ENCODE data around the gene GPR143. TPM values are rescaled to one million over a fixed set of nuclear protein-coding genes. Genes with fewer than 3 reads are reported as not detected.

GPR143 gene
- total and polyA plus RNA-seq, 2 experiments from 2014 or later: not detected

- in situ Hi-C loops (cut with MboI): loop anchor here (25.0 kb wide), 1 partner anchor 898 kb away; the partner anchor contains the start of gene FAM9A
- no peak overlapping the region for H3K27ac ChIP-seq
- H2AFZ ChIP-seq: no peak overlapping the region
- no peak overlapping the region for H3K9ac ChIP-seq
- no peaks in the 10 kb centered on the region for H3K79me2 ChIP-seq (ENCODE audit: insufficient read depth)
- no peaks in the 10 kb centered on the region for H3F3A ChIP-seq (ENCODE audit: insufficient read depth)
- no peak for TF ChIP-seq EZH2 (IDR thresholded peaks at IDR 0.05; ENCODE audit: insufficient read depth, poor library complexity, severe bottlenecking)
- TF ChIP-seq EZH2phosphoT487 (IDR thresholded peaks at IDR 0.05; ENCODE audit: insufficient read depth, low read depth): no peak
- no peaks in the 10 kb centered on the region for H3K36me3 ChIP-seq (ENCODE audit: low read depth)
- H3K27me3 ChIP-seq (replicated peaks; ENCODE audit: insufficient read depth): no peaks in the 10 kb centered on the region
- DNase-seq: no peak
- no peak overlapping the region for H3K4me2 ChIP-seq (ENCODE audit: unreplicated experiment)
- H3K4me1 ChIP-seq (ENCODE audit: insufficient read depth): no peaks in the 10 kb centered on the region
- no peaks in the 10 kb centered on the region for H3K9me3 ChIP-seq (ENCODE audit: low read depth)
- no peaks in the 10 kb centered on the region for H4K20me1 ChIP-seq (ENCODE audit: insufficient read depth)
- H3K4me3 ChIP-seq: no peak overlapping the region
- no peaks in the 10 kb centered on the region for H3K9me2 ChIP-seq (ENCODE audit: insufficient read depth)
- 88 to 90% methylated on average over 8 of the region's 8 CpGs for WGBS, 2 experiments (ENCODE audit: low coverage in 1 of 2, low lambda C conversion rate in 2 of 2, missing lambda C conversion rate in 2 of 2)
These were observed 55.3 kb downstream of the GPR143 start for GRCh38 chrX:9710332-9710731.

GRCh38 chrX:9708923-9709553, 56.6 kb downstream of the GPR143 start:
- H3K27me3 ChIP-seq (replicated peaks; ENCODE audit: insufficient read depth): no peaks in the 10 kb centered on the region
- H3K79me2 ChIP-seq (ENCODE audit: insufficient read depth): no peaks in the 10 kb centered on the region
- H3K27ac ChIP-seq: no peak overlapping the region
- in situ Hi-C loops (cut with MboI): loop anchor here (10.0 to 25.0 kb wide), 2 partner anchors 744 to 897 kb away; partner anchors contain the start of gene FAM9A
- no peak overlapping the region for H3K4me3 ChIP-seq
- H3F3A ChIP-seq (ENCODE audit: insufficient read depth): no peaks in the 10 kb centered on the region
- H3K36me3 ChIP-seq (ENCODE audit: low read depth): no peaks in the 10 kb centered on the region
- peak; percentile 65 for DNase-seq
- H3K4me1 ChIP-seq (ENCODE audit: insufficient read depth): no peaks in the 10 kb centered on the region
- TF ChIP-seq EZH2 (IDR thresholded peaks at IDR 0.05; ENCODE audit: insufficient read depth, poor library complexity, severe bottlenecking) (no peak), EZH2phosphoT487 (IDR thresholded peaks at IDR 0.05; ENCODE audit: insufficient read depth, low read depth) (no peak)
- H4K20me1 ChIP-seq (ENCODE audit: insufficient read depth): no peaks in the 10 kb centered on the region
- no peak overlapping the region for H3K4me2 ChIP-seq (ENCODE audit: unreplicated experiment)
- no peak overlapping the region for H3K9ac ChIP-seq
- no peaks in the 10 kb centered on the region for H3K9me3 ChIP-seq (ENCODE audit: low read depth)
- H2AFZ ChIP-seq: no peak overlapping the region
- WGBS, 2 experiments (ENCODE audit: low coverage in 1 of 2, low lambda C conversion rate in 2 of 2, missing lambda C conversion rate in 2 of 2): 34 to 42% methylated on average over 13 to 16 of the region's 17 CpGs
- no peaks in the 10 kb centered on the region for H3K9me2 ChIP-seq (ENCODE audit: insufficient read depth)

GRCh38 chrX:9708086-9708485, 57.6 kb downstream of the GPR143 start:
- no peaks in the 10 kb centered on the region for H3K27me3 ChIP-seq (replicated peaks; ENCODE audit: insufficient read depth)
- H3K4me2 ChIP-seq (ENCODE audit: unreplicated experiment): no peak overlapping the region
- no peak overlapping the region for H3K27ac ChIP-seq

GRCh38 chrX:9707306-9708033, 58.2 kb downstream of the GPR143 start:
- H3F3A ChIP-seq (ENCODE audit: insufficient read depth): no peaks in the 10 kb centered on the region
- H3K9ac ChIP-seq: no peak overlapping the region
- no peaks in the 10 kb centered on the region for H3K27me3 ChIP-seq (replicated peaks; ENCODE audit: insufficient read depth)
- no peak overlapping the region for H3K4me2 ChIP-seq (ENCODE audit: unreplicated experiment)
- H3K27ac ChIP-seq: no peak overlapping the region
- H4K20me1 ChIP-seq (ENCODE audit: insufficient read depth): no peaks in the 10 kb centered on the region
- H3K4me3 ChIP-seq: no peak overlapping the region
- peak; percentile 4 for DNase-seq
- no peak overlapping the region for H2AFZ ChIP-seq
- H3K9me2 ChIP-seq (ENCODE audit: insufficient read depth): no peaks in the 10 kb centered on the region
- 54 to 61% methylated on average over 6 to 9 of the region's 13 CpGs for WGBS, 2 experiments (ENCODE audit: low coverage in 1 of 2, low lambda C conversion rate in 2 of 2, missing lambda C conversion rate in 2 of 2)
- TF ChIP-seq EZH2 (IDR thresholded peaks at IDR 0.05; ENCODE audit: insufficient read depth, poor library complexity, severe bottlenecking) (no peak), EZH2phosphoT487 (IDR thresholded peaks at IDR 0.05; ENCODE audit: insufficient read depth, low read depth) (no peak)
- in situ Hi-C loops (cut with MboI): loop anchor here (10.0 to 25.0 kb wide), 2 partner anchors 743 to 895 kb away; partner anchors contain the start of gene FAM9A
- no peaks in the 10 kb centered on the region for H3K4me1 ChIP-seq (ENCODE audit: insufficient read depth)
- no peaks in the 10 kb centered on the region for H3K79me2 ChIP-seq (ENCODE audit: insufficient read depth)
- no peaks in the 10 kb centered on the region for H3K36me3 ChIP-seq (ENCODE audit: low read depth)
- no peaks in the 10 kb centered on the region for H3K9me3 ChIP-seq (ENCODE audit: low read depth)

More at GRCh38 chrX:9708086-9708485, 57.6 kb downstream of the GPR143 start:
- Histone ChIP-seq H3K4me1 (ENCODE audit: insufficient read depth) (no peaks in the 10 kb centered on the region), H3K79me2 (ENCODE audit: insufficient read depth) (no peaks in the 10 kb centered on the region), H3K9me3 (ENCODE audit: low read depth) (no peaks in the 10 kb centered on the region), H3F3A (ENCODE audit: insufficient read depth) (no peaks in the 10 kb centered on the region), H3K36me3 (ENCODE audit: low read depth) (no peaks in the 10 kb centered on the region), H3K9me2 (ENCODE audit: insufficient read depth) (no peaks in the 10 kb centered on the region), H2AFZ (no peak overlapping the region), H3K4me3 (no peak overlapping the region), H3K9ac (no peak overlapping the region), H4K20me1 (ENCODE audit: insufficient read depth) (no peaks in the 10 kb centered on the region)
- in situ Hi-C loops (cut with MboI): loop anchor here (10.0 to 25.0 kb wide), 2 partner anchors 743 to 896 kb away; partner anchors contain the start of gene FAM9A
- WGBS, 2 experiments (ENCODE audit: low coverage in 1 of 2, low lambda C conversion rate in 2 of 2, missing lambda C conversion rate in 2 of 2): 78 to 82% methylated on average over 6 to 10 of the region's 10 CpGs
- no peak for DNase-seq
- TF ChIP-seq EZH2 (IDR thresholded peaks at IDR 0.05; ENCODE audit: insufficient read depth, poor library complexity, severe bottlenecking): no peak

Data from GM23248 (cell line).